Medulla oblongata (tissue), 1 donor: Measurements from ENCODE around the gene KIF9.
"Not testable (repeated sequence)": the region's sequence is repeated elsewhere in the genome, so short reads cannot be mapped to it uniquely, and the experiment has no call there.

Experiments
- DNase-seq: peaks from one replicate; pipeline ENCODE4 v3.0.0-alpha.2; 2015; ENCODE audit errors: extremely low spot score

KIF9 gene

GRCh38 chr3:47250309-47251060, 32.1 kb downstream of the KIF9 start:
- peak; percentile 60 for DNase-seq

GRCh38 chr3:47247131-47248064, 35.2 kb downstream of the KIF9 start:
- no peak for DNase-seq

DNA sequence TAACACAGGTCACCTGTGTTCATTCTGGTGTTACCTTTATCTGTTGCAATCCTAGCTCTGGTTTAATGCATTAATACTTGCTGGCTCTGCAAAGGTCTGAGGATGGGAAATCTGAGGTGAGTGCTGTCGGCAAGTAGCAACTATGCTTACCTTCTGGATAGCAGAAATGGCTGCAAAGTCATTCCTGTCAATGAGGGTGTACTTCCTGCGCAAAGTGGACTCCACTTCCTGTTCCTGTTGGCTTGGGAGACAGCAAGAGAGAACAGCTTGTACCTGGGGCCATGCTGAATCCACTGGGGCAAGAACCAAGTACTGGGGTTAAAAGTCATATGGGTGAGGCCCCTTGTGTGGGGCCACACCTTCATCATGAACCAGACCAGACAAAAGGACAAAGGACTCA, 37.3 kb downstream of the KIF9 start:
- no peak for DNase-seq

DNA sequence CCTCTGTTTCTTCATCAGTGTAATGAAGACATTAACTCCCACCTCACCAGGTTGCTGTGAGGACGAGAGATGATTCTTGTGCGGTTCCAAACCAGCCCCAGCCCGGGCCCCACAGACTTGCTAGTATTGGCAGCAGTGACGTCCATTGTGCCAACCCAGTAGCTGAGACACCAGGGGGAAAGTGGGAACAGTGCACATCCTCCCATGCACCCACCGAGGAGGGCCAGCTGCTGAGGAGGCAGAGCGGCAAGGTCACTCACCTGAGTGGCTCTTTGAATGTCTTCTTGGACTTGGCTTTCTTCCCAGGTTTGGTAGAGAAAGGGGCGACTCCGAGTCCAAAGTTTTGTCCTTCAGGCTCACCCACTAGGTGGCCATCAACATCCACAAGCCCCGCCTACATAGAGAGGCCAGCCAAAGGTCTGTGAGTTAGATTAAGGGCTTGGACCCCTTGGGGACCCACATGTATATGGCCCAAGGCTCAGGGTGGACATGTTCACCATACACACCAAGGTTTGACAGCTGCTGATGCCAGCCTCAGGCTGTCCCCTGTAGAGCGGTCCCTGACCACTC, 38.0 kb downstream of the KIF9 start:
- DNase-seq, result no peak

DNA sequence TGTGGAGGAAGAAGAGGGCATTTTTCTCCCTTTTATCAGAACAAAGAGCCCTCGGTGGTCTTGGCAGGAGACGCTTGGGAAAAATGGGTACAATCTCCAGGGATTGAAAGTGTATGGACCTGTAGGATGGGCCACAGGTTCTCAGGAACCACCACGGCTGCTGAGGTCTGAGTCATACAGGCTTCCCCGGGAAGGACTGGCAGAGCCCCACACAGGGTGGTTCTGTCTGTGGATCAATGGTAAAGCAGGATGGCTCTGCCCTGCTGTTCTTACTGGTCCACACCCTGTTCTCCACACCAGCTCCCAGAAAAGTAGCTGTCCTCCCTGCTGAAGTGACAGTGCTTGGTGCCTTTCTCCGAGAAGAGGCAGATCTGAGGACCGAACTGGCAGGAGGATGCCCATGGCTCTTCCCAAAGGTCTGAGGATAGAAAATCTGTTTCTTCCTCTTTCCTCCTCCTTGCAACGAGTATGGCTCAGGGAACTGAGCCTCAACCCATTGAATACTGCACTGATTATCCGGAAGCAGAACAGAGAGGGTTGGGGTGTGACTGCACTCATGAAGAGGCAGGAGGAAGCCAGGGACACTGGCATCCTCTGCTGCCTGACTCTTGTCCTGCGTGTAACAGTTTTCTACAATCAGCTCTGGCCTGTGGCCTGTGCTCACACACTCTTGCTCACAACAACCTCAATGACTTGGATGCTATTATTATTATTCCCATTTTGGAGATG, 39.0 kb downstream of the KIF9 start:
- peak; percentile 23 for DNase-seq

GRCh38 chr3:47239929-47240328, 42.7 kb downstream of the KIF9 start:
- no peak for DNase-seq

GRCh38 chr3:47238017-47238416, 44.6 kb downstream of the KIF9 start:
- DNase-seq, result no peak

- DNase-seq, result no peak
Measured at GRCh38 chr3:47228088-47228487, 54.5 kb downstream of the KIF9 start.

GRCh38 chr3:47227678-47228077, 54.9 kb downstream of the KIF9 start:
- peak; percentile 73 for DNase-seq

DNA sequence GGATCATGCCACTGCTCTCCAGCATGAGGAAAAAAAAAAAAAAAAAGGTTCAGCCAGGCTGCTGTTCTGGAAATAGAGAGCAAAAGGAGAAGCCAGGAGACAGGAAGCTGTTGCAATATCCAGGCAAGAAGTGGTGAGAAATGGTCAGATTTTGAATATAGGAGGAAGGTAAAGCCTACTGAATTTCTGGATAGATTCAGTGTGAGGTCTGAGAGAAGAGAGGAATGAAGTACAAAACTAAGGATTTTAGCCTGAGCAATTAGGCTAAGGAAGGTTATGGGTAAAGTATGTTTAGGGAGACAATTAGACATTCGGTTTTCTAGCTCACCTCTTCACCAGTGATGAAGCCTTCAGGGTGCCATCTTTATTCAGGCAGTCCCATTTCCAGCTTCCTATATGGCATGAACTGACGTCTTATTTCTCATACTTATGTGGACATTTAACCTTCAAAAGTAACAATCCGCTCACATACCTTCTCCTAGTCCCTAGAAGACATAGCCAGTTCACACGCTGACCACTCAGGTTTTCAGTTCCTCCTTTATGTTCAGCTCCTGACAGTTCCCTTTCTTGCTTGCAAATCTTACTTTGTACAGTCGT, 57.2 kb downstream of the KIF9 start:
- DNase-seq, result peak; percentile 63

GRCh38 chr3:47223755-47224154, 58.8 kb downstream of the KIF9 start:
- no peak for DNase-seq

- DNase-seq, result no peak
Measured at GRCh38 chr3:47221798-47222197, 60.8 kb downstream of the KIF9 start.

DNA sequence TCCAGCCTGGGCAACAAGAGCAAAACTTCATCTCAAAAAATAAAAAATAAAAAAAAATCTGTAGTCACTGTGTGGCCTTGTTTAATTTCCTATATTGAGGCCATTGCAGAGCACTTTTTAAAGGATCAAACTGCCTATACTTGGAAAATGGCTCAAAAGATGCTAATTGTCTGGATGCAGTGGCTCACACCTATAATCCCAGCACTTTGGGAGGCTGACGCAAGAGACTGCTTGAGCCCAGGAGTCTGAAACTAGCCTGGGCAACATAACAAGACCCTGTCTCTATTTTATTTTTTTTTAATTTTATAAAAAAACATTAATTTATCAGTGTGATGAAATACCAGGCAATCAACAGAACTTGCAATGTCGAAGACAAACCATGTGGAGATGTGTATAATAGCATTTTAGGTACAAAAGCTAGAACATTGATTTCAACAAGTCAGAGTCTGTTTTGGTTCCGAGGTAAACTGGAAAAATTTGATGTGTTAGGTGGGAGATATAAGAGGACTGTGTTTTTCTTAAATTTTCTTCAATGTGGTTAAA, 71.7 kb downstream of the KIF9 start:
- DNase-seq, result no peak

DNA sequence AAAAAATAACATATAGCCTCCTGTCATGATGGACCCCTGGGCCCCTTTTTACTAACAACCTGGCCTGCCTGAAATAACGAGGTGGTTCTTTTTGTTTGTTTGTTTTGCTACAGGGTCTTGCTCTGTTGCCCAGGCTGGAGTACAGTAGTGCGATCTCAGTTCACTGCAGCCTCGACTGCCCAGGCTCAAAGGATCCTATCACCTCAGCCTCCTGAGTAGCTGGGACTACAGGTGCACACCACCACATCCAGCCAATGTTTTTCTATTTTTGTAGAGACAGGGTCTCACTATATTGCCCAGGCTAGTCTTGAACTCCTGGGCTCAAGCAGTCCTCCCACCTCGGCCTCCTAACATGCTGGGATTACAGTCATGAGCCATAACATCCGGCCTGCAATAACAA, 76.6 kb downstream of the KIF9 start:
- not testable (repeated sequence) for DNase-seq

DNA sequence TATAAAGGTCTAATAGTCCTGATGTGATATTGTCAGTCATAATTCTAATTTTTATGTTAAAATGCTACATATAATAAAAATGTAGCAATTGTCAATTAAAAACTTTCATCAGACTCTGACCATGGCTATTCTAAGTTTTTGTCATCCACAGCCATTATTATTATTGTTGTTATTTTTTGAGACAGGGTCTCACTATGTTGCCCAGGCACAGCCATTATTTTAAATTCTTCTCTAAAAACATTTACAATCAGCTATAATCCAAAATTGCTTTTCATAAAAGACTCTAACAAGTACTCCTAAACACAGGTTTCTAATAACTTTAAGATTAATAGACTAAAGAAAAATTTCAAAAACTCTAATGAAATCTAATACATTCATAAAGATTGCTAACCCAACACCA, 77.7 kb downstream of the KIF9 start:
- no peak for DNase-seq

DNA sequence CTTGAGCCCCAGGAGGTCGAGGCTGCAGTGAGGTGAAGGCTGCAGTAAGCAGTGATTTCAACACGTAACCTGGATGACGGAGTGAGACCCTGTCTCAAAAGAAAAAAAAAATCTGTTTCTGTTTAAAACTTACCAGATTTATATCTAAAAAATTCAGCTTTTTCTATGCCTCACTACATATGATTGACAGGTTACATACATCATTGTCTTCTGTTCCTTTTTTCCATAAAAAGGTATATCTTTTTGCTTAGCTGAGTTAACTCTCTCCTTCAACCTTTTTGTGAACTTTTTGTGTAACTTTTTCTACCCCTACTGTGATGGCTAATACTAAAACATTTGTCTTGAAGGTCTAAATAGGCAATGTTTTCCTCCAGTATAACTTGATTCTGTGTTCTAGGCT, 80.1 kb downstream of the KIF9 start:
- DNase-seq, result no peak

DNA sequence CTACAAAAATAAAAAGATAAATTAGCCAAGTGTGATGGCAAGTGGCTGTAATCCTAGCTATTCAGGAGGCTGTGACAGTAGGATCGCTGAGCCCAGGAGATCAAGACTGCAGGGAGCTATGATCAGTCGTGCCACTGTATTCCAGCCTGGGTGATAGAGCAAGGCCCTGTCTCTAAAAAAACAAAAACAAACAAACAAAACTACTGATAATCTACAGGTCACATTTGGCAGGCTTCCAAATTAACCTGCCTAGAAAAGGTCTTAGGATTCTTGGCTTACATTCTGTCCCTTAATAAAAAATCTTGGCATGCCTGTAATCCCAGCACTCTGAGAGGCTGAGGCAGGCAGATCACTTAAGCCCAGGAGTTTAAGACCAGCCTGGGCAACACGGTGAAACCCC, 85.3 kb downstream of the KIF9 start:
- no peak for DNase-seq

GRCh38 chr3:47194994-47195393, 87.6 kb downstream of the KIF9 start:
- no peak for DNase-seq

DNA sequence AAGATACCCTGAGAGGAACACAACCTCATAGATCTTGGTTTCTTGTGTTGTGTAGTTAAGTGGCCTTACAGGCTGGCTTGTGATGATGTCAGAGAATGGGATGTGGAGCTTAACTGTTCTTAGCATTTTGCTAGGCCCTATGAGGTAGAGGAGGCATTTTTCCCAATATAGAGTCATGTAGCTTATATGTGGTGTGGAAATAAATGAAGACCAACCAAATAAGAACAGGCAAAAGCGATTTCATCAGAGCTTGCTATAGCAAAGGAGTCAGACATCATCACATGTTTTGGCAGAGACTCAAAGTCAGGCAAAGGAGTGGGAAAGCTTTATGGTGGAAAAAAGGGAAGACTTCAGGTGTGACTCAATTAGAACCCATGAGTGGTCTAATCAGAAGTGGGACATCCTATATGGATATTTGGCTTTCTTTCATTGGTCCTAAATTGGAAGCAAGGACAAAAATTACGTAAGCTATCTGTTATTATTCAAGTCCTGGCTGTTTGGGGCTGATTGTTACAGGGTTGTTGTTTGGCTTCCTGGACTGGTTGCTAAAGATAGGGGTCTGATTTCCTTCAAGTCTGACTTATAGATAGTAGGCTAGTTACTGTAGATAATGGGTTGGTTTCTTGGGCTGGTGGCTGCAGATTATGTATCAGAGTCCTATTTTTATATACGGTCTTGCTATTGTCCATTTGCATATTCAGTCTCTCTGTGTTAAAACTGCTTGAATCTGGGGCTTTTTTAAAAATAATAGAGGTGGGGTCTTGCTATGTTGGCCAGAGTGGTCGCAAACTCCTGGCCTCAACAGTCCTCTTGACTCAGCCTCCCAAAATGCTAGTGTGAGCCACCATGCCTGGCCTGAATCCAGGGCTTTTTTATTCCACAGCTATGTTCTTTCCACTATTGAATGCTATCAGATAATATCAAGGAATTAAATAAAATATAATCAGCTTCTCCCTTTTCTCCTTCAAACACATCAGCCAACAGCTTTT, 88.4 kb downstream of the KIF9 start:
- DNase-seq, result no peak

- no peak for DNase-seq
Measured at GRCh38 chr3:47186285-47186684, 96.3 kb downstream of the KIF9 start.
